GM19395 (cell line): ENCODE results near the gene CDH13.

ENCODE experiments used
- ATAC-seq: cut with Tn5 transposase; IDR thresholded peaks from one replicate; pipeline ENCODE4 v1.9.1; 2021; ENCODE audit warnings: mild to moderate bottlenecking, moderate library complexity; ENCODE audit not compliant: unreplicated experiment

Gene CDH13

GRCh38 chr16:83365166-83365565 is 738.4 kb downstream of the CDH13 start:
- no peak for ATAC-seq

DNA sequence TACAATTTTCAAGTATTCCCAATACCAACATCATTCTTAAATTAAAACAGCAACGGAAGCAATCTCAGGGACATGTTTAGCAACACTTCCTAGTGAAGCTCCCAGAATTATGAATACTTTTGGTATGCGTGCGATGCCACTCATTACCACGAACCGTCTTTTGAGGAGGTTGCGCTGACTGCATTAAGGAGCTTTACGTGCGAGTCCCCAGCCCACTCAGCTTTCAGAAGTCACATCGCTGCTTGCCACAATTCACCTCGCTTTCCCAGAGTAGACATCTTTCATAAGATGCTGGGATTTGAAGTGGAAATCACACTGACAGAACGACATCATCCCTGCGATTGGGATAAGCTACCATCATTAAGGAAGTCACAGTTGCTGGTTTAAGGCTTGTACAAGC is 739.5 kb downstream of the CDH13 start:
- no peak for ATAC-seq

DNA sequence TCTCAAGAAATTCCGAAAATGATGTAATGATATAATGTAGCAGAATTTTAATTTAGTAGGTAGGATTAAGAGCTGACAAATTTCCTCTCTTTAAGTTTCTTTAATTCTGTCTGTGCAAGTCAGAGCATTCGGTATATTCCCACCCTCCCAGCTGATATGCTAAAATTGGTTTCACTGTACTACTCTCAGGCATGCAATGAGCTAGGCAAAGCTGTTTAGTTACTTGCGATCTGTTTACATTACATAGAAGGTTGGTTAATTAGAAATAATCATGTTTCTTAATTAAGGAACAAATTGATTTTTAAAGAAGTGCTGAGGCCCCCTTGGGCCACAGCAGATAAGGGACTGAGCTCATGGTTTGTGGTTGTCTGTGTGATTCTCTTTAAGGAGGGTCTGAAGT is 748.2 kb downstream of the CDH13 start:
- ATAC-seq, result no peak

GRCh38 chr16:83389751-83390150 is 763.0 kb downstream of the CDH13 start:
- no peak for ATAC-seq

- no peak for ATAC-seq
These were observed 764.0 kb downstream of the CDH13 start for GRCh38 chr16:83390759-83391158.

DNA sequence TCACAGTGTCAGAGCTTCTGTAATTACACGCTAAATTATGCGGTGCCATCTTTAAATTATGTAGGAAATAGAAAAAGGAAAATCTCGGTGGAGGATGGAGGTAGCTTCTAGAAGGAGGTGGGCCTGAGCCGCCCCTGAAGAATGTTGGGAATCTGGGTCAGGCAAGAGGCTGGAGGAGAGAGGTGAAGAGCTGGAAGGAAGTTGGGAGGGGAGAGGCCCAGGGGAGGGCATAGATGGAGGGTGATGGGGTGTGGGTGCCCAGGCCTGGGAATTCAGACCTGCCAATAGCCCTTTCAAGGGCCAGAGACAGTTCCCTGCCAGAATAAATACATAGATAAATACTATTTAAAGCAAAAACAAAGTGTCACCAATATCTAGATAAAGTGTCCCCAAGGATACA is 766.0 kb downstream of the CDH13 start:
- ATAC-seq, result no peak

DNA sequence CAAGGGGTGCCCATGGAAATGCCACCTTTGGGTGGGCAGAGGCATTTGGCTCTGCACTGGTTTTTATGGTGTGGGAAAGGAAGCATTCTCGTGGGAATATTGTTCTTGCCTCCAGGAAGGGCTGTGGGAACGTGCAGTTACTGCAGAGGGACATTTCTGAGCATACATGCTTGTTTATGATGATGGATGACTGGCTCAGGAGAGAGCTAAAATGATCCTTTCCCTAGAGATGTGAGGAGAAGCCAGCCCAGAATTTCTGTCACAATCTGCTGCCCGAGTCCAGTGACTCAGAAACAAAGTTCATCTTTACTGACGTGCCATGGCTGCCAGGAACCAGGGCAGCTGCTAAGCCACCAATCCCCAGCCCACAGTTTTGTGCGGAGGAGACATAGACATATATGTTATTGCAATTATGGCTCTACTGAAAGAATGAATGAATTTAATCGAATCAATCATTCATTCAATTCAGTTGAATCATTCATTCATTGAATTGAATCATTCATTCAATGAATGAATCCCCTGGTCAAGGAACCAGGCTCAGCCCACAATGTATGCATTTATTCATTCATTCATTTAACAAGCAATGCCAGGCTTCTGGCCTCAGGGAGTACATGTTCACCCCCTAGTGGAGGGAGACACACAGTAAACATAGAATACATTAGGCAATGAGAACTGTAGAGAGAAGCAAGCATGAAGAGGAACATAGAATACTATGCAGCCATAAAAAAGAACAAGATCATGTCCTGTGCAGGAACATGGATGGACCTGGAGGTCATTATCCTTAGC is 766.6 kb downstream of the CDH13 start:
- ATAC-seq, result no peak

DNA sequence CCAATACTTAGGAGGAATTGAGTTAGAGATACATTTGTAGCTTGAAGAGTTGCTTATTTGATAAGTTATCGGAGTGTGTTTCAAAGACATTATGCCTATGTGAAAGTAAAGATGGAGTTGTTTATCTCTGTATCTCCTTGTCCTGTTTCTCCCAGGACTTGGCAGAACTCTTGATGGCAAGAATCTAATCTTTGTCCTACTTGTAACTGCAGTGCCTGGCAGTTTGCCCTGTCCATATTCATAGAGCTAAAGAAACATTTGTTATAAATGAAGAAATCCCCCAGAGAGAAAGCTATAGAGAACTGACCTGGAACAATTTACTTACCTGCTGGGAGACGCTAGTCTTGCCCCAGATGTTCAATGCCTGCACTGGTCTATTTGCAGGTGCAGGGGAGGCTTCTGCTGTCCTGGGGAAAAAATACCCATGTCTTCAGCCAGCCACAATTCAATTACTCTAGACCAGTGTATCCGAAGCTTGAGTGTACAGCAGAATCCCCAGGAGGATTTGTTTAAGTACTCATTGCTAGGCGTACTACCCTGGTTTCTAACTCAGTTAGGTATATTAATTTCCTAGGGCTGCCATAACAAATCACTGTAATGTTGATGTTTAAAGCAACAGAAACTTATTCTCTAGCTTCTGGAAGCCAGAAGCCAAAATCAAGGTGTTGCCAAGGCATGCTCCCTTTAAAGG is 771.0 kb downstream of the CDH13 start:
- ATAC-seq, result no peak

DNA sequence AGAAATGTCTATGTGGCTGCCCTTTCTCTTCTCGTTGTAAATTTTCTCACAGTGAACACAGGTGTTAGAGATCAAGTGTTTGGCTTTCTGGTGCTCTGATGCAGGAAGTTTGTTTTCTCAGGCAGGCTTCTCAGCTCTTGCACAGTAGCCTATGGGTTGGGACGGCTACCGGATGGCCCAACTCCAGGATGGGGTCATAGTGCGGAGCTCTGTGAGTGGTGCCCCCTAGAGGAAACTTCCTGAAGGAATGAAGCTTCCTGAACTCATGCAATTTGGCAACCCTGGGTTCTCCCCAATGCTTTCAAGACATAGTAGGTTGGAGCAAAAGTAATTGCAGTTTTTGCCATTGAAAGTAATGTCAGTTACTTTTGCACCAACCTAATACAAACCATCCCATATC is 773.5 kb downstream of the CDH13 start:
- no peak for ATAC-seq

GRCh38 chr16:83402160-83402814 is 775.5 kb downstream of the CDH13 start:
- ATAC-seq, result no peak

DNA sequence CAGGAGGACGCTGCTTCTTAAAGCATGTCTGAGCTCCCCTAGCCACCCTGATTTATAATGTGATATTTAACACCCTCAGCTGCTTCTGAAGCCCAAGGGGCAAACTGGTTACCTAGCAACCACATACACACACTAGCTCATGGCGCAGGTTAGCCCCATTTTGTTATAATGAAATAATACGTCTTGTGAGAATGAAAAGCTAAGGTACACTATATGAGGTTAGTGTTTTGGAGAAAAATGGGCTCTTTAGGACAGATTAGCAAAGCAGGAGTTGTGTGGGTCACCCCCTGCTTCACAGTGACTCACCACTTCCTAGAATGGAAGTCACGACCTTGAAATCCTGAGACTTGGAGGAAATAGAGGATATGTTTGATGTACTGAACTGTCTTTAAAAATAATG is 776.2 kb downstream of the CDH13 start:
- ATAC-seq, result no peak

DNA sequence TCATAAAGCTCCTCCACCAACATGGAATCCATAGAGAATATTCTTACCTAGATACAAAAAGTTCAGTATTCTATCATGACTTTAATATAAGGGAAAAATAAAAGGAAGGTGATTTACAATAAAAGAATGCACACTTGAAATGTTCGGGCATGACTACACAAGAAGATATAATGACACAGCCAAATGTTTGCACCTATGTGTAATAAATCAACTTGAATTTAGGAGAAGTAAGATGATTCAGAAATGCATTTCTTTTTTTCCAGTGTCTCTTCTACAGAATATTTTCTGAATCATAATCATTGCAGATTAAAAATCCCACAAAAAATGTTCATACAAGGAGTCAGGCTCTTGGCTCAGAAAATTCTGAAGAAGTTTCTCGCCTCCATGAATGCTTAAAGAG is 777.0 kb downstream of the CDH13 start:
- no peak for ATAC-seq

- ATAC-seq, result no peak
These were observed 777.5 kb downstream of the CDH13 start for GRCh38 chr16:83404261-83404660.

DNA sequence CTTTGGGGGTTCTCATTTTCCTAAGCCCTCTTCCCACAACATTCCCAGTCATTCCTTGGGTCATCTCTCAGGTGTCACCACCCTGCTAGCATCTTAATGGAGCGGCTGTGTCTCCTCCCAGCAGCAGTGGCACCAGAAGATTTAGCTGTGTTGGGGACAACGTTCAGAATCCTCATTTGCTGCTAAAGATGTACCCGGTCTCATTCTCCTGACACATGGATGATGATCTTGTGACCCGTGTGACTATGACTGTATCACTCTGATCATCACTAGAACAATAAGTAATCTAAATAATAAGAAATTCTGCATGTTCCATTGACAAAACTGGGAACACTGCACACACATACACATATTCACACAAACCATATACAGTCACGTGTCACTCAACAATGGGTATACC is 781.2 kb downstream of the CDH13 start:
- ATAC-seq, result no peak

DNA sequence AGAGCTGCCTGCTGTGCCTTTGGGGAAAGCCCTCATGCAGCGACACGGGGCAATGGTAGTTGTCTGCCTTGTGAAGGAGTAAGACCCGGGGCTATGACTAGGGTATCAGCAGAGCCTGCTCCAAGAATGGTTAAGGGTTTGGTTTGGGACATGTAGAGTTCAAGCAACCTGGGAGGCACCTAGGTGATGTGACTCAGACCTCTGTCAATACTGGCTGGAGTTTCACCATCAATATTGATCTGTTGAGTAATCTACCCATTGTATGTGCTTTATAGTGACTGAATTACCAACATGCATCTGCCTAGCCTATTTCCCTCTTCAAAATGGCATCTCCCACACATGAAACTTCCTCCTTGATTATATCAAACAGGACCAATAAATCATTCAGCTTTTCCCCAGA is 782.6 kb downstream of the CDH13 start:
- no peak for ATAC-seq

- ATAC-seq, result no peak
These were observed 791.8 kb downstream of the CDH13 start for GRCh38 chr16:83418565-83418964.

DNA sequence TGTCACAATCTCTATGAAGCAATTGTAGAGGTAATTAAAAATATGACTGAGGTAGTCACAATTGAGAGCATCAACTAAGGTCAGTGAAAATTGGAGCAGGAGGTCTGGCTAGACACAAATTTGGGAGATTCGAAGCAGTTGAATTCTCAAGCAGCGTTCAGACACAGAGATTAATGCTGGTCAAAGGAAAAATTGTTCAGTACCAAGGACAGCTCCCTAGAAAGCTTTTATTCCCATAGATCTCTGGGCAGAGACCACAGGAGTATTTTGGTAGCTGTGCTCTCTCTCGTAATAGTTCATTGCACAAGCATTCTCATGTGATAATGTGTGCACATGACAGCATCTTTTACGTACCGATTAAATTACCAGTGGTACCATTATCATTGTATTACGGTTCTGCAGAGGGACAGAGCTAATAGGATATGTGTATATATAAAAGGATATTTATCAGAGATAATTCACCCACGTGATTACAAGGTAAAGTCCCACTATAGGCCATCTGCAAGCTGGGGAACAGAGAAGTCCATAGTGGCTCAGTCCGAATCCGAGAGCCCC is 793.5 kb downstream of the CDH13 start:
- no peak for ATAC-seq

- no peak for ATAC-seq
These were observed 806.4 kb downstream of the CDH13 start for GRCh38 chr16:83433201-83433600.

DNA sequence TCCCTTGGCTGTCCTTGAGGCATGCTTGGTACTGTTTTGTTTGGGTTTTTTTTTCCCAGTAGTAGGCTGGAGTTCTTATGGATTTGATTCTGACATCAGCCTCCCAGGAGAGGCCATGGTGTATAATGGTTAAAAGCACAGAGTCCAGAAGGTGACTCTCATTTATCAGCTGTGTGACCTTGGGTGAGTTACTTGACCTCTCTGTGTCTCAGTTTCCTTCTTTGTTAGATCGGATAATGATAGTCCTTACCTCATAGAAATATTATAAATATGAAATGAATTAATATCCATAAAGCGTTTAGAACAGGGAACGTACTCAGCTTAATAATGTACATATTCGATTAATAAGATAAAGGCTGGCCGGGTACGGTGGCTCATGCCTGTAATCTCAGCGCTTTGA is 810.3 kb downstream of the CDH13 start:
- ATAC-seq, result no peak

DNA sequence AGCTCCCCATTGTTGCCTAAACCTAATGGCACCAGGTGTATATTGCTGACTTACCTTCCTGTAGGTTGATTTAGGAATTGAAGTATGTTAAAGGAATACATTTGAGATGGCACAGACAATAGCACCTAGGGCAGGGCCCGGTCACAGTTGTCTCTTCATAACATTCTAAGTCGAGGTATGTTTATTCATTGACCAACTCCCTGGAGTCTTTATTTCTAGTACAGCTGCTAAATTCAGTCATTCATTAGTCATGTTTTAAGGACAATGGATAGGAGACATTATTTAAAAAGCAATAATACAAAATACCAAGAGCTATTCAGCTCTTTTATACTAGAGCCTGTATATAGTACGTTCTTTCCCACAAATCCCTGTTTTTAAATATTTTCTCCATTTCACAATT is 811.6 kb downstream of the CDH13 start:
- no peak for ATAC-seq

GRCh38 chr16:83439412-83439811 is 812.6 kb downstream of the CDH13 start:
- no peak for ATAC-seq

DNA sequence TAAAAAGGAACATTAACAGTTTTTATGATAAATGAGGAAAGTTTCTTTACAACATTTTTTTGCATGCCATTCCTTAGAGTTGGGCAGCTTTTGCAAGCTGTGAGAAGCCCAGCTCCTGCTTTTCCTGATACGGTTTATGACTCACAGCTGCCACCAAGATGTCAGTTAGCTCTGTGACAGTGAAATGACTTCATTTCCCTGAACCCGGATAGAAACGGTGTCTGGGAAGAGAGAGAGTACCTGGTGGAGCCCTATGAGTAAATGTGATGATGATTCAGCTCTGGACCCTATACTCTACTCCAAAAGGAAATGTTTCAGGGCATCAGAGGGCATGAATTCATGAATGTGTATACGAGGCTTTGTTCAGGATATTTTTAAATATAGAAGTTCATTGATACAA is 814.7 kb downstream of the CDH13 start:
- ATAC-seq, result no peak
